GM19239 (cell line): ENCODE results near the gene KIAA0513.
A peak's percentile ranks its signal among the peaks of the same experiment; 100 is the strongest.

Experiments
- DNase-seq: peaks from one replicate; pipeline ENCODE4 v3.0.0; 2011; ENCODE audit warnings: low spot score; ENCODE audit not compliant: insufficient read length
- FAIRE-seq: peaks from 2 replicates; lab custom pipeline; 2011; peaks lifted over from hg19 to GRCh38; lab: Jason Lieb, UNC

KIAA0513 gene

GRCh38 chr16:85027349-85027957, at the start of gene KIAA0513:
TSS of gene KIAA0513 (plus strand) at chr16:85027795. CDS start at chr16:85067072, 39,277 bp downstream.
- FAIRE-seq (peak; percentile 85), DNase-seq (peak; percentile 94)

GRCh38 chr16:84979516-84979915, 48.1 kb upstream of the KIAA0513 start:
- DNase-seq (no peak), FAIRE-seq (no peak)

DNA sequence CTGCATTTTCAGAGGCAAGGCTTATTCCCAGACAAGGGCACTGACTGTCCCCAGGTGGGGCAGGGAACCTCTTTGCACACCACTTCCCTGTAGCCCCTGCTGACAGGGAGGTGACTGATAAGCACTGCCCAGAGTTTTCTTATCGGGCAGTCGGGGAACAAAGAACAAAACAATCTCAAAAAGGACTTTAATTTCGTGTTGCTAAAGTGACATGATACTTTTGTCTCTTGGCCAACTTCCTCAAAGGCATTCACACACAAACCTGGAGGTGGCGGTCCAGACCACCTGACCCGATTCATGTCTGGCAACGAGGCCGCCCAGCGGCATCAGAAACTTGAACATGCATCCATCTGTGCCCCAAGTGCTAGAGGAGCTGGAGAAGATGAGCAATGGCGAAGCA, 45.2 kb upstream of the KIAA0513 start:
- no peak for FAIRE-seq
- DNase-seq = no peak

GRCh38 chr16:84985079-84986065, 42.2 kb upstream of the KIAA0513 start:
- FAIRE-seq (no peak), DNase-seq (no peak)

DNA sequence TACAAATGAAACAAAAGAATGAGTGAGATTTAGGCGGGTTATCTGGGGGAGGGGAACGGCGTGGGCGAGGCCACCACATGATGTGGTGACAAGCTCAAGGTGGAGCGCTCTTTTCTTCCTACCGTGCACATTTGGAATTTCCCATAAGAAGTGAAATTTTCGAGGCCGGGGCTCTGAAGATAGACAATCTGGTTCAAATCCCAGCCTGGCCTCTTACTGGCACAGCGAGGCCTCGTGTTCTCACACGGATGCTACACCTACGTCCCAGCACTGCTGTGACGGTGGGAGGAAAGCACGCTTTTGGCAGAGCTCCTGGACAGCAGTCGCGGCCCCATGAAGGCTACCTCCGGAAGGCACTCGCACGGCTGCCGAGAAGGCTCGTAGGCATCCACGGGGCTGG, 41.5 kb upstream of the KIAA0513 start:
- FAIRE-seq = no peak

DNA sequence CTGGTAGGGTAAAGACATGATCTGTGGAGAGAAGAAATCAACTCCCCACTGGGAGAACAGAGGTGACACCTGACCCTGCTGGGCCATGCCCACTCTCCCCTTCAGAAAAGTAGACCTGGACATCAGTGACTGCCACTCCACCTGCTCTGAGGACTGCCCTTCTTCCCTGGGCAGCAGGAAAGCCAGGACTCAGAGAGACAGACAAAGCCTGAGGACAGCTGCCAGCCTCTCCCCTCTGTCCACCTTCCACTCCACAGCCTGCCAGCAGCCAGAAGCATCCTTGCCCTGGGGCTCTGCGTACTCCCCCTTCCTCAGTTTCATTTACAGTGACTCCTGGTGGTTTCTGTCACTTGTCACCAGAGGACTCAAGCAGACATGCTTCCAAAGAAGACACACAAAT, 40.7 kb upstream of the KIAA0513 start:
- FAIRE-seq (no peak), DNase-seq (no peak)

More for the DNA sequence above, 41.5 kb upstream of the KIAA0513 start:
- DNase-seq = no peak

- DNase-seq = no peak
- no peak for FAIRE-seq
These were observed 39.1 kb upstream of the KIAA0513 start for GRCh38 chr16:84988328-84989080.

DNA sequence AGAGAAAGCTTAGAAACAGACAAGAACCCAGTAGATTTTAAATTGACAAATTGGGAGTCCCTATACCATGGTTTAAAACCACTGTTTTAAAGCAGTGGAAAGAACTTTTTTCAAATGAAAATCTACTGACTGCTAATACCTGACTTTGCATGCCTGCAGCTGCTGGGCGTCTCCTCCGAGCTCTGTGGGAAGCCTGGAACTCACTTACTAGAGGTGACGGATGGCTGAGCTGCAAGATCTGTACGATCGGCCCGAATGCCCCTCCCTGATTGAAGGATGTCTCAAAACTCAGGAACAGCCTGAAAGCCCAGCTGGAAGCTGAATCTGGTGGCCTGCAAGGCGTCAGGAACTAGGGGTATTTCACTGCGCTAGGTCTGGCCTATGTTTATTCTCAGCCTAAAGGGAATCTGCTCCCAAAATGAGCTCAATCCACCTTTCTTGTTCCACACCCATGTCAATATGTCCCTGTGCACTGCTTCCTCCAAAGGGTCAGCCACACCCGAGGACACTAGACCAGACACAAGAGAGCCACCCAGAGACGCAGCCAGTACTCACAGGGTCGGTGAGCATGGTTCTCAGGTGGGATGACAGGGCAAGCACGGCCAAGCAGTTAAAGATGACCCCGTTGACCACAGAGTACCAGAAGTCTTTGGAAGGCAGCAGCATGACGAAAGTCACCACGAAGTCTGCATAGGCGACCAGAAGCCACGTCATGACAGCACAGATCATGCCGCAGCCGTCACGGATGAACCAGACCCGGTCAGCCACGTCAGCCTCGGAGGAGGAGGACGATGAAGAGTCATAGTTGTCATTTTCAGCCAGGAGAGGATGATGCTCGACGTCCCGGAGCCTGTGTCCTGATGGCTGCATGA, 37.6 kb upstream of the KIAA0513 start:
- no peak for DNase-seq
- FAIRE-seq = no peak

DNA sequence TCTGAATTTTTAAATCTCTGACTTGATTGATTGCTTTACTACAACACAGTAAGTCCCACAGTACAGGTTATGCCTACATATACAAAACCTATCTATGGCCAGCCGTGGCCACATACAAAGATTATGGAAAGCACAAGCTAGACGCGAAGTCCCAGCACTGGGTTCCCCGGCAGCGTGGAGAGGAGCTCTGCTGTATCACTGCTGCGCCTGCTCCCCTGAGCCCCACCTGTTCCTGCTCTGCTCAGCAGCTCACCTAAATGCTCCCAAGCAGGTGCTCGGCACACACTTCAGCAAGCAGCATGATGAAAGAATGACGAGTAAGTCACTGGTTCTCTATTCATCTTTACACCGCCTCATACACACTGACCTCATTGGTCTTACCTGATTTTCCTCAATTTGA, 36.8 kb upstream of the KIAA0513 start:
- FAIRE-seq (no peak), DNase-seq (no peak)

DNA sequence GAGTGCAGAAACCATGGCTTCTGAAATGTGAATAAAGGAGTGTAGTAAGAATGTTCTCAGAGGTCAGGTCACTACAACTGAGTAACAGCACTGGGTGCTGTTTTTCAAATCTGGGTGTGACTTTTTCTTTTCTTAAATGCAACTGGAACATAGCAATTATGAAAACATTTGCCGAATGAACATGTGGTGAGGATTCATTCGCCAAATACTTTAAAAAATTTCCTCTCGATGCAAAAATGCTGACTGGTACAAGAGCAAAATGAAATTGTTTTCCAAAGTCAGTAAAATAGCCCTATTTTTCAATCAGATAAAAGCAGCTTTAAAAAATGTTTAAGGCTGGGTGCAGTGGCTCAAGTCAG, 34.9 kb upstream of the KIAA0513 start:
- no peak for DNase-seq
- FAIRE-seq = no peak

DNA sequence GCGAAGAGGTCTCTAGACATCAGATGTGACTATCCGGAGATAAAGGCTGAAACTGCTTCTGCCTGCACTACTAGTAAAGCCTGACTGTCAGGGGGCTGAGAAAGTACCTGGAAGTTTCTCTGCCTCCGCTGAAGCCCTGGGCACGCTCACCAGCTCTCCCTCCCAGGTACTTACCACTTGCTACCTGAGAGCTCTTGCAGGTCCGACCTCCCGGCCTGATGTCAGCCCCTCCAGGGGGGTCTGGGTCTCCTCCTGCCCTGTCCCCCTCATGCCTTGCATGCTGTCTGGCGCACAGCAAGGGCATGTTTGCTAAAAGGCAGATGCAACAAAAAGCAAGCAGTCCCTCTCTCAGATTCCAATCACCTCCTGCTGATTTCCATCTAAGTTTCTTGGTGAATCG, 33.7 kb upstream of the KIAA0513 start:
- FAIRE-seq (no peak), DNase-seq (no peak)

GRCh38 chr16:84995663-84996062, 31.9 kb upstream of the KIAA0513 start:
- FAIRE-seq (no peak), DNase-seq (no peak)

- DNase-seq (no peak), FAIRE-seq (no peak)
These were observed 31.2 kb upstream of the KIAA0513 start for GRCh38 chr16:84996365-84996764.

DNA sequence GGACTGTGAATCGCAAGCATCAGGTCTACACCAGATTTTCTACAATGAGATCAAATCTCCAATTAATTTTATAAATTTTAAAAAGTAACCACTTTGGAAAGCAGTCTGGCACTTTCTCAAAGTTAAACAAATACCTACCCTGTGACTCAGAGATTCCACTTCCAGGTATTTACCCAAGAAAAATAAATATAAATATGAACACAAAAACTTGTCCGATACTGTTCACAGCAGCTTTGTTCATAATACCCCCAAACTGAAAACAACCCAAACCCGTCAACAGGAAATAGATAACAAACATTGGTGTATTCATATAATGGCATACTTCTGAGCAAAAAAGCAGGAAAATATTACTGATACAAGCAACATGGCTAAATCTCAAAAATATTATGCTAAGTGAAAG, 28.4 kb upstream of the KIAA0513 start:
- FAIRE-seq (no peak), DNase-seq (no peak)

DNA sequence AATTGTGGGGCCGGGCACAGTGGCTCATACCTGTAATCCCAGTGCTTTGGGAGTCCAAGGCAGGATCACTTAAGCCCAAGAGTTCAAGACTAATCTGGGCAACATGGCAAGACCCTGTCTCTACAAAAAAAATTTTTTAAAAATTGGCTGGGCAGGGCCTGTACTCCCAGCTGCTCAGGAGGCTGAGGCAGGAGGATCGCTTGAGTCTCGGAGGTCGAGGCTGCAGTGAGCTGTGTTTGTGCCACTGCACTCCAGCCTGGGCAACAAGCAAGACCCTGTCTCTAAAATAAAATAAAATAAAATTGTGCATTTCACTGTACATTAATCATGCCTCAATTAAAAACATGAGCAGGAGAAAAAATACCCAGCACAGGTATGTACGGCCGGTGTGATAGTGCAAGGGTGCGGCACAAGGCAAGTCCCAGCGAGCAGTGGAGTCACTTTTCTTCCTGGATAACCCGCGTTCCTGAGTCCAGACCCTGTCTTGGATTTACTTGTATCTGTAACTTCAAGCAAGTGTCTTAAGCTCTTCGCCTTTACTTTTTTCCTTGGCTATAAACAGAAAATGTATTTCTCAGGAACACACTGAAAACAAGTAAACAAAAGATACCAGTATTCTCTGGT, 27.6 kb upstream of the KIAA0513 start:
- FAIRE-seq (no peak), DNase-seq (no peak)

GRCh38 chr16:85002099-85002541, 25.5 kb upstream of the KIAA0513 start:
- no peak for DNase-seq
- FAIRE-seq = no peak

DNA sequence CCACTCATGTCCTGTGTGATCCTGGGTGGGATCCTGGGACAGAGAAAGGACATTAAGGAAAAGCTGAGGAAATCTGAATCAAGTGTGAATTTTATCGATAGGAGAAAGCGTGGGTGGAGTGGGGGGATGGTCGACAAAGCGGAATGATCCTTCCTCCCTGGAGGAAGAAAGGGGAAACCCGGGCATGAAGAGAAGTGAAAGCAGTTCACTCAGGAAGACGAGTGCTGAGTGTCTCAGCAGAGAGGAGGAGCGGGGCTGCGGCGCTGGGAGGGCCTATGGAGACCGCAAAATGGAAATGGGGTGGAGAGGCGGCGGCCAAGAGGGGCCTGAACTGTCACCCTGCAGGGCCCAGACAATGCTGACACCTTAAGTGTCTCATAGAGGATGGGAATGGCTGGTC, 25.0 kb upstream of the KIAA0513 start:
- DNase-seq = peak; percentile 27
- no peak for FAIRE-seq

- FAIRE-seq (no peak), DNase-seq (no peak)
These were observed 24.5 kb upstream of the KIAA0513 start for GRCh38 chr16:85003076-85003475.
